ENCODE measurements around the gene NUP62CL. TPM values are rescaled to one million over a fixed set of nuclear protein-coding genes. Genes with fewer than 3 reads are reported as not detected.

Gene NUP62CL
- total RNA-seq (under 1 TPM in 1 of 4 donors, not detected in 3; 0.34 TPM), polyA plus RNA-seq (under 1 TPM in 2 of 3 donors, not detected in 1; 0.08 to 0.18 TPM)
- long read RNA-seq, donor 1, result 0 reads
- long read RNA-seq, donor 2, result 0 reads

GRCh38 chrX:107205770-107206696 is at the start of gene NUP62CL, which contains the start of gene DNAAF6:
Gene NUP62CL (minus strand): TSS chrX:107206433. CDS start chrX:107175146, 31,287 bp downstream.
Gene DNAAF6 (plus strand): TSS chrX:107206611. CDS start chrX:107212876, 6,265 bp downstream.
- Histone ChIP-seq H3K27ac (no peak within 1 kb of the TSS), H3K4me3 (peak within 1 kb of the TSS; percentile 59), H3K9me3 (peaks cover 7% of the 10 kb centered on the region), H3K27me3 (ENCODE audit: insufficient read depth in 3 of 3, low read length in 2 of 3) (peaks cover 0 to 18% (median 3%) of the 10 kb centered on the region in 3 donors), H3K4me1 (no peaks in the 10 kb centered on the region), H3K36me3 (ENCODE audit: insufficient read depth in 1 of 2, low read depth in 1 of 2) (no peaks in the 10 kb centered on the region)
- DNase-seq (peak; percentile 32 to 56), ATAC-seq (peak in 3 of 4 donors; percentile 42 to 51 (median 43))
- 1 to 35% (median 2%) methylated on average over 43 to 66 of the region's 66 CpGs for WGBS, 3 donors
- intact Hi-C loops (cut with DNase I), result no loop called here
- TF ChIP-seq CTCF (IDR thresholded peaks at IDR 0.05), result no peak

- Histone ChIP-seq H3K36me3 (ENCODE audit: insufficient read depth in 1 of 2, low read depth in 1 of 2) (no peaks in the 10 kb centered on the region), H3K27me3 (ENCODE audit: insufficient read depth in 3 of 3, low read length in 2 of 3) (peaks cover 0 to 17% (median 0%) of the 10 kb centered on the region in 3 donors), H3K9me3 (no peaks in the 10 kb centered on the region), H3K4me1 (no peaks in the 10 kb centered on the region), H3K27ac (no peak overlapping the region), H3K4me3 (no peak overlapping the region)
- WGBS, 3 donors, result 79 to 87% (median 82%) methylated on average over 2 of the region's 2 CpGs
- DNase-seq (no peak), ATAC-seq (no peak)
- TF ChIP-seq CTCF (IDR thresholded peaks at IDR 0.05), result no peak
- intact Hi-C loops (cut with DNase I), result no loop called here
Measured at GRCh38 chrX:107228486-107228819, 22.2 kb upstream of the NUP62CL start.

- DNase-seq (no peak), ATAC-seq (no peak)
- Histone ChIP-seq H3K27ac (no peak overlapping the region), H3K27me3 (ENCODE audit: insufficient read depth in 3 of 3, low read length in 2 of 3) (peaks cover 0 to 14% (median 0%) of the 10 kb centered on the region in 3 donors), H3K4me3 (no peak overlapping the region), H3K9me3 (no peaks in the 10 kb centered on the region), H3K4me1 (no peaks in the 10 kb centered on the region), H3K36me3 (ENCODE audit: insufficient read depth in 1 of 2, low read depth in 1 of 2) (no peaks in the 10 kb centered on the region)
- WGBS, 3 donors, result 76 to 91% (median 89%) methylated on average over 2 of the region's 2 CpGs
- intact Hi-C loops (cut with DNase I), result no loop called here
- TF ChIP-seq CTCF (IDR thresholded peaks at IDR 0.05), result no peak
Measured at GRCh38 chrX:107227780-107228485, 21.7 kb upstream of the NUP62CL start.

GRCh38 chrX:107226757-107227156 is 20.5 kb upstream of the NUP62CL start:
- Histone ChIP-seq H3K27ac (no peak overlapping the region), H3K9me3 (no peaks in the 10 kb centered on the region), H3K36me3 (ENCODE audit: insufficient read depth in 1 of 2, low read depth in 1 of 2) (no peaks in the 10 kb centered on the region), H3K4me1 (no peaks in the 10 kb centered on the region), H3K4me3 (no peak overlapping the region), H3K27me3 (ENCODE audit: insufficient read depth in 3 of 3, low read length in 2 of 3) (peaks cover 0 to 14% (median 0%) of the 10 kb centered on the region in 3 donors)
- ATAC-seq, result no peak
- no peak for TF ChIP-seq CTCF (IDR thresholded peaks at IDR 0.05)
- WGBS, 3 donors, result 79 to 95% (median 94%) methylated on average over 1 of the region's 1 CpG
- intact Hi-C loops (cut with DNase I), result no loop called here
- no peak for DNase-seq

All from psoas muscle (tissue), 8 donors.